Measurements from ENCODE around the gene RASL10B. TPM values are rescaled to one million over a fixed set of nuclear protein-coding genes. Genes with fewer than 3 reads are reported as not detected.

The RASL10B gene
- total RNA-seq, 3 donors from 2014 or later = 0.65 to 4.6 TPM; not detected in 1

DNA sequence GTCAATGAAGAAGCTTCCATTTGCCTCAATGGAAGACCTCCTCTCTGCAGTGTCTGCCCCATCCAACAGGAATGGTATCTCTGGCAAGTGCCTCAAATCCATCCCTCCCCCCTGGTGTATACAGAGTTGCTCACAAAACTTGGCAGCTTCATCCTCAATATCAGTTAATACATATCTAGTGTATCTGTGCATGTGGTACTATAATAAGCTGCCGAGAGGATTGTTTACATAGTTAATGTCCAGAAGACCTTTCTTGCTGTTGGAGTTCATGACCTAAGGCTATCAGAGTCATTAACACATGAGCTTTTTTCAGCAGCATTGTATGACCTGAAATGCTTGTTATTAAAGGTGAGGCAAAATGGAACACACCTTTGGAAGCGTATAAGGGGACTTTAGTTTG lies 14.0 kb upstream of the RASL10B start:
- Histone ChIP-seq H3K4me1 (ENCODE audit: low read depth) (no peaks in the 10 kb centered on the region), H3K36me3 (ENCODE audit: low read depth) (no peaks in the 10 kb centered on the region), H3K9me3 (no peaks in the 10 kb centered on the region), H3K4me3 (no peak overlapping the region)
- DNase-seq (no peak), ATAC-seq (no peak)
- intact Hi-C loops (cut with DNase I, micrococcal nuclease) = no loop called here
- TF ChIP-seq, protein P1, sequence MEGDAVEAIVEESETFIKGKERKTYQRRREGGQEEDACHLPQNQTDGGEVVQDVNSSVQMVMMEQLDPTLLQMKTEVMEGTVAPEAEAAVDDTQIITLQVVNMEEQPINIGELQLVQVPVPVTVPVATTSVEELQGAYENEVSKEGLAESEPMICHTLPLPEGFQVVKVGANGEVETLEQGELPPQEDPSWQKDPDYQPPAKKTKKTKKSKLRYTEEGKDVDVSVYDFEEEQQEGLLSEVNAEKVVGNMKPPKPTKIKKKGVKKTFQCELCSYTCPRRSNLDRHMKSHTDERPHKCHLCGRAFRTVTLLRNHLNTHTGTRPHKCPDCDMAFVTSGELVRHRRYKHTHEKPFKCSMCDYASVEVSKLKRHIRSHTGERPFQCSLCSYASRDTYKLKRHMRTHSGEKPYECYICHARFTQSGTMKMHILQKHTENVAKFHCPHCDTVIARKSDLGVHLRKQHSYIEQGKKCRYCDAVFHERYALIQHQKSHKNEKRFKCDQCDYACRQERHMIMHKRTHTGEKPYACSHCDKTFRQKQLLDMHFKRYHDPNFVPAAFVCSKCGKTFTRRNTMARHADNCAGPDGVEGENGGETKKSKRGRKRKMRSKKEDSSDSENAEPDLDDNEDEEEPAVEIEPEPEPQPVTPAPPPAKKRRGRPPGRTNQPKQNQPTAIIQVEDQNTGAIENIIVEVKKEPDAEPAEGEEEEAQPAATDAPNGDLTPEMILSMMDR (IDR thresholded peaks at IDR 0.05) = no peak

DNA sequence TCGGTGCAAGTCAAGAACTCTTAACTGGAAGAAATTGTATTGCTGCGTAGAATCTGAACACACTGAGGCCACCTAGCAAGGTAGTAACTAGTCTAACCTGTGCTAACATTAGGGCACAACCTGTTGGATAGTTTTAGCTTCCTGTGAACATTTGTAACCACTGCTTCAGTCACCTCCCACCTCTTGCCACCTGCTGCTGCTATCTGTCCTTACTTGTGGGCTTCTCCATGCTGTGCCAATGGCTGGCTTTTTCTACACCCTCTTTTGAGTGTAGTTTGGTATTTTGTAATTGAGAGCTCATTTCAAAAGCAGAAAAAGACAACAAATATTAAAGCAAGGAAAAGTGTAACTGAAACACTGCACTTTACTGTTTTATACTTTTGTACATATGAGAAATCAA lies 7.7 kb upstream of the RASL10B start:
- DNase-seq (no peak), ATAC-seq (no peak)
- Histone ChIP-seq H3K4me3 (no peak overlapping the region), H3K4me1 (ENCODE audit: low read depth) (no peaks in the 10 kb centered on the region), H3K9me3 (no peaks in the 10 kb centered on the region), H3K36me3 (ENCODE audit: low read depth) (no peaks in the 10 kb centered on the region)
- TF ChIP-seq, protein P1 (IDR thresholded peaks at IDR 0.05) = no peak
- intact Hi-C loops (cut with DNase I, micrococcal nuclease) = no loop called here

DNA sequence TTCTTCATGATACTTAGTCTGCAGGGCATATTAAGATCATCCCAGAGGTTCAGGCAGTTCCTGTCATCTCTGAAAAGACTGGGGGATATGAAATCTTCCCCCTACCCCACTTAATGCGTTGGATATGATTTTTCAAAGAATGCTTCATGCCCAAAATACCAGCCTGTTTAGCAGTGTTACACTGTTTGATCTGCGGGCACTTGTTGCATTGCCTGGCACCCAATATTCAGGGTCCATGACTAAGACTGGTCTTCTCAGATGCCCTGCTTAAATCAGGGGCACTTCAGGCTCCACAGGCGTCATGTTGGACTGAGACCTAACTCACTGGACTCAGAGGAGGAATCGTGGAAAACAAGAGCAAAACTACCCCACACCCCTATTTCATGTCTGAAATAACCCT lies 6.4 kb upstream of the RASL10B start:
- no peaks in the 10 kb centered on the region for H3K9me3 ChIP-seq
- TF ChIP-seq, protein P1 (IDR thresholded peaks at IDR 0.05) = no peak
- intact Hi-C loops (cut with DNase I, micrococcal nuclease) = no loop called here
- H3K36me3 ChIP-seq (ENCODE audit: low read depth) = no peaks in the 10 kb centered on the region
- ATAC-seq = no peak
- H3K4me3 ChIP-seq = no peak overlapping the region
- H3K4me1 ChIP-seq (ENCODE audit: low read depth) = no peaks in the 10 kb centered on the region
- no peak for DNase-seq

DNA sequence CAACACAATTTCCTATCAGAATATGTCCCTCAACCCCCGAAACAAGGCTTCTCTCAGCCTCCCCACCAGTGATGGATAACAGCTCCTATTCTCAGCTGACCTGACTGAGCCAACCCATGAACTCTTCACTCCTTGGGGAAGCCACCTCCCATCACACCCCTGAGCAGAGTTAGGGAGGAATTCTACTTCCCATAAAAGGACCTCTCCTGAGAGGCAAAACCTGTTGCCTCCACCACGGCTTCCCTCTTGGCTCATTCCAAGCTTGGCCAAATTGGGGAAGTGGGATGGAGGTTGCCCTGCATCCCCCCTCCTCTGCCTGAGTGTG lies 5.7 kb upstream of the RASL10B start:
- no peak for ATAC-seq

DNA sequence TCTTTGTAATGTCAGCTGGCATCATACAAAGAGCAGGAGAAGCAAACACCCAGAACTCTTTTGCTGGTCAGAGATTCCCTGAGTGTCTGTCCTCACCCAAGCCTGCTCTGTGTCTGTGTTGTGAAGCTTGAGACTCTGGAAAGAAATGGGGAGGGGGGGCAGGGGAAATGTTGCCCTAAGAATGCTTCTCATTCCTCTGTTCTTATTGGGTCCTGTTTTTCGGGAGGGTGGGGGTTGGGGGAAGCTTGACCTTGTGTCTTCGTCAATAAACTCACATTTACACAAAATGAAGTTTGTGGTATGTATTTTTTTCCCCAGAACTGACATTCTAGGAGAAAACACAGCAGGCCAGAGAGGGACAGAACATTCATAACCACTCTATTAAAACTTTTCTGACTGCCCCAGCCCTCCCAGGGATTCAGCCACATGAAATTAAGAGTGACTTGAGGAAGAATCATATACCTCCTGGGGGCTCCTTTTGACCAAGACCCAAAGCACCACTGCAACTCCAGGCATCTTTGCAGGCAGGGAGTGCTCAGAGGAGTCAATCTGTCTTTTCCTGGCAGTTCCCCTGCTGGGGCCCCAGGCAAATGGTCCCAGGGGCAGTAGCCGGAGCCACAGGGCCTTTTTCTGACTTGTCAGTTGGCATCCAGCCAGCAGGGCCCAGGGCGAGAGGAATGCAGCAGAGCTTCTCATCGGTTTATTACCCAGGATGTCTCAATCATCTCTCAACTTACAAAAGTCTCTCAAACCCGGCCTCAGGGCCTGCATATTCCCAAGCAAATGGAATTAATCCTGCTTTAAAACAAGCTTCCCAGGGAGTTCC lies 5.1 kb upstream of the RASL10B start:
- intact Hi-C loops (cut with DNase I, micrococcal nuclease) = no loop called here
- Histone ChIP-seq H3K9me3 (no peaks in the 10 kb centered on the region), H3K4me1 (ENCODE audit: low read depth) (peaks cover 5% of the 10 kb centered on the region), H3K36me3 (ENCODE audit: low read depth) (no peaks in the 10 kb centered on the region), H3K4me3 (no peak overlapping the region)
- ATAC-seq = peak; percentile 28
- TF ChIP-seq, protein P1 (IDR thresholded peaks at IDR 0.05) = no peak
- peak in 2 of 3 donors; percentile 40 to 56 for DNase-seq

More for the DNA sequence above, 5.7 kb upstream of the RASL10B start:
- intact Hi-C loops (cut with DNase I, micrococcal nuclease) = no loop called here
- no peak for DNase-seq
- TF ChIP-seq, protein P1 (IDR thresholded peaks at IDR 0.05) = no peak
- no peaks in the 10 kb centered on the region for H3K36me3 ChIP-seq (ENCODE audit: low read depth)
- no peak overlapping the region for H3K4me3 ChIP-seq
- H3K9me3 ChIP-seq = no peaks in the 10 kb centered on the region
- H3K4me1 ChIP-seq (ENCODE audit: low read depth) = no peaks in the 10 kb centered on the region

Data from mucosa of descending colon (tissue), 3 donors.